Hematopoietic multipotent progenitor cell treated with erythropoietin and hydrocortisone succinate and interleukin-3 and kit ligand, for 6 days (in vitro differentiated cells): ENCODE measurements around the gene GPATCH8.
"Not testable (repeated sequence)": the region's sequence is repeated elsewhere in the genome, so short reads cannot be mapped to it uniquely, and the experiment has no call there.

Source experiments
- DNase-seq: peaks from one replicate; pipeline ENCODE4 v3.0.0-alpha.2; 2015

Gene GPATCH8

DNA sequence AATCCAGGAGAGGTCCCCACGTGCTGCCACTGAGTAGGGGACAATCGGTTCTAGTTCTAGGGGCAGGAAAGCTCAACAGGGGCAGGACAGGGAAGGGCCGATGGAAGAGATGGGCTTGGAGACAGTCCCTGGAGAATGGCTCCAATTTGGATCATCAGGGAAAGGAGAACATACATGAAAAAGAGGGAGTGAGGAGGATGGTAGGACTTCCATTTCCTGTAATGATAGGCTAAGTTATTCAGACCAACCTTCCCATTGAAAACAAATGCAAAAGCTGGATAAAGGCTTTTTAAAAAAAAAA lies 20.4 kb upstream of the GPATCH8 start:
- no peak for DNase-seq

DNA sequence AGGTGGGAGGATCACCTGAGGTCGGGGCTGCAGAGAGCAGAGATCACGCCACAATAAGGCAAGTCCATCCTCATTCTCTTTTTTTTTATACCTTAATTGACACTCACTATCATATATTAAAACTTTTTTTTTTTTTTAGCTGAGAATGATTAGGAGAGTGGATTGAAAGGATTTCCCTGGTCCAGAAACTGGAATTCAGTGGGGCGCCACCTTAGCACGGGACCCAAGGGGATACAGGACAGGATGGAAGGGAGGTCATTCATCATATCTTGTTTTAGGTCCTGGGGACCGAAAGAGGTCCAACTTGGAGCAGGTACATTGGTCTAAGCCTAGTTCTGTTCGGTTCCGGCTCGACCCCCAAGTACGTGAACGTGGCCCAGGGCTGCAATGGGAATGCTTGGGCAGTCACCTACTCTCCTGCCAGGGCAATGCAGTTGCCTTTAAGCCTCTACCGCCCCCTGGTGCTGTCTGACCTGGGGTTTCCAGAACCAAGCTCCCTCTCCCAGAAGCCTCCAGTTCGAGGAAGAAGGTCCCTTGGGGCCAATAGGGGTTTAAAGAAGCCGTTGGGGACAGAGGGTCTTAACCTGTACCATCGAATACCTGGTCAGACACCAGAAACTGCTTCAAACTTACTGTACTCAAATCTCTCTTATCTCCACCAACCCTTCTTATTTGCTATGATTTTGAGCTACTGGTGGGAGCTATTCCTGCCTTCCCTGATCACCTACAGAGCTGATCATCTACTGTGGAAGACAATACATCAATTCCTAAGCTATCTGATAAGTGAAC lies 19.9 kb upstream of the GPATCH8 start:
- peak; percentile 91 for DNase-seq

DNA sequence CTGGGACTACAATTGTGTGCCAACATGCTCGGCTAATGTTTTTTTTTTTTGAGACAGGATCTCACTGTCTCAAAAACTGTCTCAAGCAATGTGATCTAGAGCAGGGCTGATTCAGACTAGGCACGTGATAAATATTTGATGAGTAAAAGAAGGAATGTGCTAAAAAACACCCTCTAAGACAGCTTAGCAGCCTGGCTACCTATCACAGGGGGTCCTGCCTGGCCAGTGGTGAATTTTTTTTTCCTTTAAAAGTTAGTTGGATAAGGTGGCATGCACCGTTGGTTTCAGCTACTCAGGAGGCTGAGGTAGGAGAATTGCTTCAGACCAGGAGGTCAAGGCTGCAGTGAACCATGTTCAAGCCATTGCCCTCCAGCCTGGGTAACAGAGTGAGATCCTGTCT lies 14.8 kb upstream of the GPATCH8 start:
- DNase-seq: no peak

DNA sequence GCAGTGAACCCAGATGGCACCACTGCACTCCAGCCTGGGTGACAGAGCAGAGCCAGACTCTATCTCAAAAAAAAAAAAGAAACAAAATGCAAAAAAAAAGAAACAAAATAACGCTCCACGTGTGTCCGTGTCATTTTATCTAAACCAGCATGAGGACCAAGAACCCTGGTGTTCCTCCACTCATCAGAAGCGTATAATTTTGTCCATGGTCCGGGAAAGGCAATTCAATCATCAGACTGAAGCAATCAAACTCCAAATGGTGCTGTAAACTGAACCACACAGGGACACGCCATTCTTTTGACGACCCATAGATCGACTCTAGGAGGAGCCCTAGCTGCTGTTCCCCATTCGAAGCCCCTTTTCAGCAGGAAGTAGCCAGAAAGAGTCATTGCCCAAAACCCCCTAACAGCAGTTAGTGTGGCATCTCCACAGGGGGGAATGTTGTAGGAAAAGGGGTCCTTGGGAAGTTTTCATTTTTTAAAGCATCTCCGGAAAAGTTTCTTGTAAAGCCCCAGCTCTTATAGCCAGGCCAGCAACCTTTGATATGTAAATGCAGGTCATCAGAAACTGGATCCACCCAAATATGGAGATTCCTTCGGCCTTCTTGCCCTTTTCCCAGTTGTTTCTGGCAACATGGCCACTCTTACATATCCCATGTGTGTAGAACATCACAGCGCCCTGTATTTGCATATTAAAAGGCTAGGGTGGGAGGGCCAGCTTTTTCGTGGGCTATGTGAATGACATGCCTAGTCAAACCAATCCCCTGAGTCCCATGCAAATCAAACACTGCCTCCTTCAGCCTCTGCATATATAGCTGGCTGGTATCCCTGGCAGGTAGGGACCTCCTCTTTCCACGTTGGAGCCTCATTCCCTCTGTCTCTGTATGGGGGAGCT lies 8.3 kb upstream of the GPATCH8 start:
- DNase-seq: peak; percentile 49

DNA sequence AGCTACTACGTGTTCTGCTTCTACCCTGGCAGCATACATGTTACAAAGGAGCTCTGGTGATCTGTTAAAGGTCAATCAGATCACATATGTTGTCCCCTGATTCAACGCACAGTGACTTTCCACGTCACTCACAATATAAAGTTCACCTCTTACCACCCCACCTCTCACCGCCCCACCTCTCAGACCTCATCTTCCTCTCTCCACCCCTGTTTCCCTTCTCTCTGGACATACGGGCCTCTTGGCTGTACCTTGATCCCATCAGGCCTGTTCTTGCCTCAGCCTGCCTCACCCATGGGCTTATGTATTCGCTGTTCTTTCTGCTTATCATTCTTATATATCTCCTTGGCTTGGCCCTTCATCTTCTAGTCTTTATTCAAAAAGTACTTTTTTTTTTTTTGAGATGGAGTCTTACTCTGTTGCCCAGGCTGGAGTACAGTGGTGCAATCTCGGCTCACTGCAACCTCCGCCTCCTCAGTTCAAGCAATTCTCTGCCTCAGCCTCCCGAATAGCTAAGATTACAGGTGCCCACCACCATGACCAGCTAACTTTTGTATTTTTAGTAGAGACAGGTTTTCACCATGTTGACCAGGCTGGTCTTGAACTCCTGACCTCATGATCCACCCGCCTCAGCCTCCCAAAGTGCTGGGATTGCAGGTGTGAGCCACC lies 3.9 kb upstream of the GPATCH8 start:
- not testable (repeated sequence) for DNase-seq

DNA sequence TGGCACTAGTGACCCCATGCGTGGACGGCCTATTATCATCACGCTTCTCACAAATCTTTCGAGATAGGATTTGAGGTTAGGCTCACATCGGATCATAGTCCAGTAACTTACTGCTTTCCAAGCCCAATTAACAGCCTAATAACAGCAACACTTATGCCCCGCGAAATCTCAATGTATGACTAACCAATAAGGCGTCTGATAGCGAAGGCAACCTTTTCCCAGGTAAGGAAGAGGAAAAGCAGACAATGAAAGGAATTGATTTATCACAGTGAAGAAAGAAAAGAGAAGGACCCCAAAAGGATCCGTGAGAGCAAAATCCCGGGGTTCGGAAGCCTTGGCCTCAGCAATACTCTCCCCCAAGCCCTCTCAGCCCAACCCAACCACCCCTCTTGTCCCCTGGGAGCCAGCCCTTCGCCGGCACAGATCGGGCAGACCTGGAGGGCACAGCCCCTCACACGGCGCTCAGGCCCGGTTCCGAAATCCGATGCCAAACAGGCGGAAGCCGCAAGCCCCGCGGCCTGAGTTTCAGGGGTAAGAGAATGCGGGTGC lies 534 bp downstream of the GPATCH8 start:
- peak; percentile 38 for DNase-seq

DNA sequence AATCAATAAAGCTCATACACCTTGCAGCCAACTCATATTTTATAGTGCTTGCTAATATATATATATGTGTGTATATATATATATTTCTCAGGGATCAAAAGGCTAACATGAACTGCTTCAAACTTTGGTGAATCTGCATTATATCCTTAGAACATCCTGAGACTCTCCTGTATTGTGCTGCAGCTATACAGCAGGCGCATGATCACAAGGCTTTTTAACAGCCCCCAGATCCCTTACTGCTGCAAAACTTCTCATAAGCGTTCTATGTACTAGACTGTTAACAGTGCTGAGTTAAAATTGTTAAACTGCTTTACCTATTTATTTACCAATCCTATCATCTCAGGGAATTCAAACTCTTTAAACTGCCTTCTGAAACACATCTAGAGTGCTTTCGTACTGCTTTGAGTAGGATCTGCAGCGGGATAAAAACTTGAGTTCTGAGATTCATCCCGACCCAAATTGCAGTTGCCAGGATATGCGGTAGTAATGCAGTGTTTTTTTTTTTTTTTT lies 1.3 kb downstream of the GPATCH8 start:
- DNase-seq: peak; percentile 36

DNA sequence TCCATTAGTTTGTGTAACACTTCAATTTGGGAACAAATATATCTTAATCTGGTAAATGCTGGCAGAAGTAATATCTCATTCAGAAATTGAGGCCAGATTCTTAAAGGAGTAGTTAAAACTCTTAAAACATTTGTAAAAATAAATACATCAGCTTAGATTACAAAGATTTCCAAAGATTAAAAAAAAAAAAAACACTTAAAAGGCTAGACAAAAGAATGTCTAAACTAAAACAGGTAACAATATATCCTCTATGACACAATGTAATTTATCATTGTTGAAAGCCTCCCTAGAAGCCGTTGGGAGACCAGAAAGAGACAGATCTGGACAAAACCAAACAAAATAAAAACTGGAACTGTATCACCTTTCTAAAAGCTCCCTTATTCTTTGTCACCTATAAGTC lies 3.5 kb downstream of the GPATCH8 start:
- DNase-seq: no peak

DNA sequence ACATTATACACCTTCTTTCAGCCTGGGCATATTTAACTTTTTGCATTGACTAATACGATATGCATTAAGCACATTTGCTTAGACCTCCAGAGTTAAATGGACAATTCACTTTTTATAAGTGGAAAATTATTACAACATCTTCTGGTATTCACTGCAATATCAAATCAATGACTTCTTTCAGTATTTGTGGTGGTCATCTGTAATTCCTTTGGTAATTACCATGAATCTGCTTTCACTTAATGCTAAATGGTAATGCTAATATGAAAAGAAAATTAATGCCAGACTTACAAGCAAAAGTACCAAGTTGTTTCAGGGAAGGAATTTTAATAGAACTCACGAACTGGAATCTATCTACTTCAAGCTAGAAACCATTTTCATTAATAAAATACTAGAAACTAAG lies 6.4 kb downstream of the GPATCH8 start:
- DNase-seq: no peak

DNA sequence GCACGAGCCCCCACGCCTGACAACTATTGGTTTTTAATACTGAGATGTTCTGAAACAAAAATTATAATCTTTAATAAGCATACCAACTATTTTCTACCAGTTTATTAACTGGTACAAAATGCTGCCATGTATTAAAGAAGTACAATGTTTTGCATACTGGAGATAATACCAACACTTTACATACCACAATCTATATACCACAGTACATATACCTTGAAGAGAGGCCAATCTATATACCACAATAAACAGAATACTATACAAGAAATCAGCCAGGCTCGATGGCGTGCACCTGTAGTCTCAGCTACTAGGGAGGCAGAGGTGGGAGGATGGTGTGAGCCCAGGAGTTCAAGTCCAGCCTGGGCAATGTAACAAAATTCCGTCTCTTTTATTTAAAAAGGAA lies 9.9 kb downstream of the GPATCH8 start:
- no peak for DNase-seq

DNA sequence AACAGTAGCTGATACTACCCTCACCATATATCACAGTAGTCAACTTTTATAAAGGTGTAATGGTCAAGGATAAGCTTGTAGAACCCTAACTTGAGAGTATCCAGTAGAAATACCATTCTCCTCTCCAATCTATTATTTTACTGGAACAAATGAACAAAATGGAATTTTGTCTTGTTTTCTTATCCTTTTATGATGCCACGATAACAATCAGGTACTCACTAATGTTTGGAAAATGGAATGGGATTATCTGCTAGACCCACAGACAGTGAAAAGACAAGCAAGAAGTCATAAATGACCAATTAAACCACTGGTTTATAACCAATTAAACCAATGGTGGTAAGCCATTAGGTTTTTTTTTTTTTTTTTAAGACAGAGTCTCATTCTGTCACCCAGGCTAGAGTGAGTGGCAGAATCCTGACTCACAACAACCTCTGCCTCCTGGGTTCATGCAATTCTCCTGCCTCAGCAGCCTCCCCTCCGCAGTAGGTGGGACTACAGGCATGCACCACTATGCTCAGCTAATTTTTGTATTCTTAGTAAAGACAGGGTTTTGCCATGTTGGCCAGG lies 10.4 kb downstream of the GPATCH8 start:
- DNase-seq: no peak

DNA sequence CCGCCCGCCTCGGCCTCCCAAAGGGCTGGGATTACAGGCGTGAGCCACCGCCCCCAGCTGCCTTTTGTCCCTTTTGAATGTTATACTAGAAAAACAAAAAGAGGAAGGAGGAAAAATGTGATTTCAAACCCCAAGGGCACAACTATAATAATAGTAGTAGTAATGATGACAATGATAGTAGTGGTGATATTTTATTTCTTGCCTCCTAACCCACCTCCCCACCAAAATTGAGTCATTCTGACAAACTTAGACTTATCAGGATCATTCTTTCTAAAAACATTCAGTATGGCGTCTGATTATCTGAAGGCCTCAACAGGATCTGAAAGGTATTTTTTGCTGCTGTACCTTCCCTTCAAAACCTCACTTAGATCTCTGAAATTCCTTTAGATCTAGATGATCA lies 13.6 kb downstream of the GPATCH8 start:
- DNase-seq: no peak

DNA sequence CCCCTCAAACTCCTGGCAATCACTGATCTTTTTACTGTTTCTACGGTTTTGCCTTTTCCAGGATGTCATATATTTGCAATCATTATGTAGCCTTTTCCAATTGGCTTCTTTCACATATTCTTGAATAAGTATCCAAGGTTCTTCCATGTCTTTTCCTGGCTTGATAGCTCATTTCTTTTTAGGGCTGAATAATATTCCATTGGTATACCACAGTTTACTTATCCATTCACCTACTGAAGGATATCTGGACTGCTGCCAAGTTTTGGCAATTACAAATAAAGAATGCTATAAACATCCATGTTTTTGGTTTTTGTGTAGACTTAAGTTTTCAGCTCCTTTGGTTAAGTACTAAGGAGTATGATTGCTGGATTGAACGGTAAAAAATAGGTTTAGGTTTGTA lies 16.0 kb downstream of the GPATCH8 start:
- peak; percentile 23 for DNase-seq

DNA sequence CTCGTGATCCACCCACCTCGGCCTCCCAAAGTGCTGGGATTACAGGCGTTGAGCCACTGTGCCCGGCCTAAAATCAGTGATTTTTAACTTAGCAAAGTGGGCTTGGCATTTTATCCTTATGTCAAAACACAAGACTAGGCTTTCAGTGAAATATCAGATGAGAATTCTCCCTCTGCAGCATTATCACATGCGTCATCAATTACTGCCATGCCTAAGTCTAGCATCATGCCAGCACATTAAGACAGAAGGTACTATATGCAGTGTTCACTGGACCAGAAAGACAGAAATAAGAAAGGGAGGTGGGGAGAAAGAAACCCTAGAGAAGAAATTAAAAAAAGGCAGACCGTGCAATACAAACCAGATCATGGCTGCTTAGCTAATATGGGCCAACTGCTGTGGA lies 29.8 kb downstream of the GPATCH8 start:
- DNase-seq: no peak

DNA sequence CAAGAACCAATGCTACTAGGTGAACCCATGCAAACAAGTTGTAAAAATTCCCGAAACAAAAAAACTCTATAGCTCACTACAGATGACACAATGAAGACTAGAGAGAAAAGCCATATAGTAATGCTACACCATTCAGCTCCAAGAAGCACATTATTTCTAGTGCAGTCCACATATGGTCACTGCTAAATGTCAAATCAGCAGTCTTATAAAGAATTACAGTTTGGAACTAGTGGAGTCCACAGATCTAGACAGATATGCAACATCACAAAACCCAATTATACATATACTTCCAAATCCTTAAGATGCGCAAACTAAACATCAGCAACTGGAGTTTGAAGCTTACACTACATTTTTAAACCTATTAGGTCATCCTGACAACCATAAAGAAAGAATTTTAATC lies 33.5 kb downstream of the GPATCH8 start:
- no peak for DNase-seq

DNA sequence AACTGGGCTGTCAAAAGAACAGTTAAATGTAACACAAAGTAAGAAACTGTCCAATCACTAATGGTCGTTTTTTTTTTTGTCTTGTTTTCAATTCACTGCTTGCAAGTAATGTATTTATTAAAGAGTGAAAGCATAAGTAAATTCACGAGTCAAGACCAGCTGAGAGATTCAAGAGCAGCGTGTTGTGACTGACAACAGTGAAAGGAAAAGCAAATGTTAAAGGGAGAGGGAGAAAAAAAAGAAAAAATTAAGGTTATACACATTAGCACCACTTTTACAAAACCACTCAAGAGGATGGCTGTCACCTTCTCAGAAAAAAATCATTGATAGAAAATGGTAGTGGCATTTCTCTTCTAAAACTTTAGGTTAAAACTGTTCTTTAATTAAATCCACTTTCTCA lies 36.1 kb downstream of the GPATCH8 start:
- no peak for DNase-seq

DNA sequence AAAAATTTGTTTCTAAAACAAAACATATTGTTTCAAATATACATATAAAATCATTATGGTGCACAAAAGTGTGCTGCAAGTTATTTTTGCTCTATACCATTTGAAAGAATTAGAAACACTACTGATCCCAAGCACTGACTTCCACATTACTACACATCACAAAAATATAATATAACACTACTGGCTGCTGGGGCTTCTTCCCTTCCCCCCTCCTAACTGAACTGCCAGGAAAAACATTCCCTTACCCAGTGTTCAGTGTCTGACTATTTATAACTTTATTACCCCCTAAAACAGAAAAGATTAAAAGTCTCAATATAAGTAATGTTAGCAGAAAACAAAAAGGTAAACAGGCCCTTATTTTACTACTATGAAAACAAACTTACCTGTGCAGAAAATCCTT lies 36.9 kb downstream of the GPATCH8 start:
- DNase-seq: no peak

DNA sequence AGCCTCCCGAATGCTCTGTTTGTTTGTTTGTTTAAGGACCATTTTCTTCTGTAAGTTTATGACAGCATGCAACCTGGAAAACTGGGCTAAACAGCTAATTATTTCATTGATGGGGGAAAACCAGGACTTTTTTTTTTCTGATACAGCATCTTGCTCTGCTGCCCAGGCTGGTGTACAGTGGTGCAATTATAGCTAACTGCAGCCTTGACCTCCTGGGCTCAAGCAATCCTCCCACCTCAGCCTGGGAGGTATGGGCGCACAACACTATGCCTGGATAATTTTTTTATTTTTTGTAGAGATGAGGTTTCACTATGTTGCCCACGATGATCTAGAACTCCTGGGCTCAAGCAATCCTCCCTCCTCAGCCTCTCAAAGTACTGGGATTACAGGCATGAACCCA lies 37.3 kb downstream of the GPATCH8 start:
- DNase-seq: no peak

DNA sequence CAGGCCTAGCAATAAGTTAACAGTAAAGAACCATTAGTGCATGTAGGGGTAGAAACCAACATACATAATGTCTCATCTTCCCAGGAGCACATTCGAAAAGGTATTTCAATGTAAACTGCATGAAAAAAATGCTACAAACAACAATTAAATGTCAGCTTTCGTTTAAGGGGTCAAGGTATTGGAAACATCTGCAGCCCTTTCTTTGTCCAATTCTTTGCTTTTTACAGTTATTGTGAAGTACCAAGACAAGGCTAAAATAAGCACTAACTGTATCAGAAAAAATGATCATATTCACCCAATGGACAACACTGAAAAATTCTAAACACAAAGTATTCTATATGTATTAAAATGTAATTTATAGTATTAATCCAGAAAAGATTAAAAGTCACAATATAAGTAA lies 37.9 kb downstream of the GPATCH8 start:
- DNase-seq: no peak

DNA sequence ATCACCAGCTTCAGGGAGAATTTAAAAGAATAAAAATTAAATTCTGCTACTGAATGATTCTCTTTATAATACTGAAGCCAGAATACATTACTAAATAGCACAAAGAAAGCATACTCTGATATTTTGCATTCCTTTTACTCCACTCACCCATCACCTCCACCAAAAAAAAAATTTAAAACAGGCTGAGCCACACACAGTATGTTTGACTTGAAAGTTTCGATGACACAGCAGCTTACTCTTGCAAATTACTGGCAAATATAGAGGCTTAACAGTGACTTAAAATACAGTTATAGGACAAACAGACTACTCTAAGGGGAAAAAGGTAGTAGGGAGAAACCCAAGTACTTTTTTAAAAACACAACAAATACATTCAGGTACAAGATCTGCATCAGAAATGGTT lies 39.2 kb downstream of the GPATCH8 start:
- DNase-seq: no peak

DNA sequence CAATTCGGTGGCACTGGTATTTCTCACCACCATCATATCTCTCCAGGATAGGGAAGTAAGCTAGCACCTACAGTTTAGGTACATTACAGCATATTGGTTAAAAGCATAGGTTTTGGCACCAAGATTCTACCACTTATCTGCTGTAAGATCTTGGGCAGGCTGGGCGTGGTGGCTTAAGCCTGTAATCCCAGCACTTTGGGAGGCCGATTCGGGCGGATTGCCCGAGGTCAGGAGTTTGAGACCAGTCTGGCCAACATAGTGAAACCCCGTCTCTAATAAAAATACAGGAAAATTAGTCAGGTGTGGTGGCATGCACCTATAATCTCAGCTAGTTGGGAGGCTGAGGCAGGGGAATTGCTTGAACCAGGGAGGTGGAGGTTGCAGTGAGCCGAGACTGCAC lies 51.4 kb downstream of the GPATCH8 start:
- no peak for DNase-seq

DNA sequence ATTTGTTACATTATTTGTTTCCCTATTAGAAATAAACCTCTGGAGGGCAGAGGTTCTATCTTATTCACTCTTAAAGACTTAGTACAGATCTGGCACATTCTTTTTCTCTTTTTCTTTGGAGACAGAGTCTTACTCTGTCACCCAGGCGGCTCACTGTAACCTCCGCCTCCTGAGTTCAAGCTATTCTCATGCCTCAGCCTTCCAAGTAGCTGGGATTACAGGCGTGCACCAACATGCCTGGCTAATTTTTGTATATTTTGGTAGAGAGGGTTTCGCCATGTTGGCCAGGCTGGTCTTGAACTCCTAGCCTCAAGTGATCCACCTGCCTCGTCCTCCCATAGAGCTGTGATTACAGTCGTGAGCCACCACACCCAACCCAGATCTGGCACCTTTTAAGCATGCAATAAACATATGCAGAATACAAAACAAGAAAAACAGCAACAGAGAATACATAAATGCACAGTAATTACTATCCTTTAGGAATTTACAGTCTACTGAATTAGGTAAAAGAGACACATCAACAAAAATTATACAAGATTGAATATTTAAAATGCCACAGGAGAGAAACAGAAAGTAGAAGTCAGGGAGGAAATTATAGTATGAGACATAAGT lies 52.1 kb downstream of the GPATCH8 start:
- DNase-seq: no peak

DNA sequence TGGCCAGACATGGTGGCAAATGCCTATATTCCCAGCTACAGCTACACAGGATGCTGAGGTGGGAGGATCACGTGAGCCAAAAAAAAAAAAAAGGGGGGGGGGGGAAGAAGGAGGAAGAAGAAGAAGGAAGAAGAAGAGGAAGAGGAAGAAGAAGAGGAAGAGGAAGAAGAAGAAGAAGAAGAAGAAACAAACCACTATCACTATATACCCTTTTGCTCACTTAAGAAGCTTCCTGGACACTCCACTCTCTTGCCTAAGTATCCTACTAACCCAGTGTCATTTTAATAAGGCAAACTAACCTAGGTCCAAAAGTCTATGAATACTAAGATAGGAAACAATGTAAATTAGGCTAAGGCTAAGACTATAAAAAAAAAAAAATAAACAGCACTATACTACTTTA lies 54.8 kb downstream of the GPATCH8 start:
- no peak for DNase-seq
